COR-L47 (cell line): ENCODE data around the gene KIAA1586.
"Not testable (repeated sequence)": the region's sequence is repeated elsewhere in the genome, so short reads cannot be mapped to it uniquely, and the experiment has no call there.

Experiments
- DNase-seq: peaks from one replicate; lab custom pipeline; 2025; lab: John Stamatoyannopoulos, UW

Gene KIAA1586

GRCh38 chr6:57047257-57047585, 728 bp downstream of the KIAA1586 start:
- DNase-seq: not testable (repeated sequence)

DNA sequence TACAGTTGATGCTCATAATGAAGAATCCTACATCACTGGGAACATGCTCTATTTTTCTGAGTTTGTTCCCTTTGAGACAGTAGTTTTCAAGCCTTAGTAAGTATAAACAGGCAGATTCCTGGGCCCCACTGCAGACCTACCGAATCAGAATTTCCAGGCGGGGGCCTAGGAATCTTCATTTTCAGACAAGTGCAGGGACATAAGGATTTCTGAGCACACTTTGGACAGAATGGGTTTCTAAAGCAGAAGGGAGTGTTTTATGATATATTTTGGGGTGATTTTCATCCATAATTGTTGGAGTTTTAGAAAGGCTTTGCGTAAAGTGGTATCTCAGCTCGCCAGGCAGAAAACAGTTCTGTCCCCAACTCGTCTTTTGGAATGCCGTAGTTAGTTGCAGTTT, 1.4 kb downstream of the KIAA1586 start:
- DNase-seq: not testable (repeated sequence)

- DNase-seq: no peak
Observed at GRCh38 chr6:57048577-57048976, 2.1 kb downstream of the KIAA1586 start.

GRCh38 chr6:57063847-57064246, 17.4 kb downstream of the KIAA1586 start:
- DNase-seq: no peak

DNA sequence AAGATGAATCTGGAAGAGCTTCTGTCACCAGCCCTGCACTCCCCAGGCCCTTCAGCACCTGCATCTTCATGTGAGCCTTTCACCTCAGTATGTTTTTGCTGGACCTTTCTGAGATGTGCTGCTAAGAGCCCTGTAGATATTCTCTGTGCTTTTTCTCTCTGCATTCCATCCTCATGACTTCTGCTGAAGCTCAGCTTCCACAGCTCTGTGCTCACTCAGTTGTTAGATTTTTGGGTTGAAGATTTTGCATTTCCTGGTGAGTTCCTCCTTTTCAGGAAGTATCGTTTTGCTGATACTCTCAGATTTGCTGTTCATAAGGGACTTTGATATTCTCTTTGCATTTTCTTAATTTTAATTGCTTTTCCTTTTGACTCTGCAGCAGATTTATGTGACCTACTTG, 18.3 kb downstream of the KIAA1586 start:
- no peak for DNase-seq

DNA sequence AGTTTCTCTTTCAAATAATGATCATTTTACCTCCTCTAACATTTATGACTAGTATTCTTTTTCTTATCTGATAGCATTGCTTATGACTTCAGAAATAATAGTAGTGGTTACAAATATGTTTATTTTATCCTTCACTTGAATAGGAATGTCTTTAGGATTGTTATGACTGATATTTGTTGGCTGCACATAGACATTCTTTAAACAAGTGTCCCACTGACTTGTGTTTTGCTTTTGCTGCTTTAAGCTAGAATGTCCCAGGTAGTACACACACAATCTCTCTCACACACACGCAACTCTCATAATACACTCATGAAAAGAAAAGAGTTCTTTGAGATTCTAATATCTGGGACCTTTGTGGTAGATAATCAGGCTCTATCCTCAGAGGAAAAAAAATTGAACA, 21.6 kb downstream of the KIAA1586 start:
- no peak for DNase-seq

DNA sequence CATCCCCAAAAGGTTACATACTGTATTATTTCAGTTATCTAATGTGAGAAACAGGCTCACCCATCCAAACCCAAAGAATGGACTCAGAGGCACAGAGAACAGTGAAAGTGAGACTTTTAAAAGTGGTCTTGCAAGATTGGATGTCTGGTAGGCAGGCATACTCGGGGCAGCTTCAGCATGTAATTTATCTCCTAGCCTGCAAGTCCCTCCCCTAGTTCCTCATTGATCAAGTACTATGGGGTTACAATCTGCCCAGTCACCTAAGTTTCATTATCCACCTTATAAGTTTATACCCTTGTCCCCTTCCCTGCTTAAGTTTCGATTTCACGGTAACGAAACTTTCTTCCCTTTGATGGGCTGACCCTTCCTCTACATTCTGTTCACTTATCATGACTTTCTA, 22.7 kb downstream of the KIAA1586 start:
- DNase-seq: no peak

DNA sequence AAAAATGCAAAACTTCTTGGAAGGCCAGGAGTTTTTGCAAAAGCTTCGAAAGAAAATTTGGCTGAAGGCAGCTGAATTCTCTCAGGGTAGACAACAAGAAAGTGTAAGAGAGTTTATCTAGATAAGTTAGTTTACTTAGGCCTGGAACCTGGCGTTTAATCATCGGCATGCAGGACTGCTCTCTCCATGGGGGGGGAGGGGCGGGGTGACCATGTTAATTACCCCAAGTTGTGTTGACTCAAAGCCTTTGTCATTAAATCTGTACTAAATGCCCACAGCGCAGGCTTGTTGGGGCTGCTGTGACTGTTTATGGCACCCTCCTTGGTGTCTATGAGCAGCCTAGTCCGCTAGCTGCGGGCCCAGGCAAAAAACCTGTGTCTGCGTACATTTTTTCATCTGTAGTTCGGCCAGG, 23.4 kb downstream of the KIAA1586 start:
- DNase-seq: no peak

GRCh38 chr6:57072108-57072507, 25.6 kb downstream of the KIAA1586 start:
- DNase-seq: no peak

- no peak for DNase-seq
Observed at GRCh38 chr6:57074383-57074782, 27.9 kb downstream of the KIAA1586 start.

DNA sequence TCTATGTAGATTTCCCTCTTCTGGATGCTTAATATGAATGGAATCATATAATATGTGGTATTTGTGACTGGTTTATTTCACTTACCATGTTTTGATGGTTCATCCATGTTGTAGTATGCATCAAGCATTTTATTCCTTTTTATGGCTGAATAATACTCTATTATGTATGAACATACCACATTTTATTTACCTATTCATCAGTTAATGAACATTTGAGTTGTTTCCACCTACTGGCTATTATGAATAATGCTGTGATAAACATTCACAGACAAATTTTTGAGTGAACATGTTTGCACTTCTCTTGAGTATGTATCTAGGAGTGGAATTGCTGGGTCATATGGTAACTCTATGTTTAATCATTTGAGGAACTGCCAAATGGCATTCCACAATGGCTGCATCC, 28.6 kb downstream of the KIAA1586 start:
- no peak for DNase-seq

GRCh38 chr6:57078531-57079207, 32.2 kb downstream of the KIAA1586 start:
- DNase-seq: no peak

DNA sequence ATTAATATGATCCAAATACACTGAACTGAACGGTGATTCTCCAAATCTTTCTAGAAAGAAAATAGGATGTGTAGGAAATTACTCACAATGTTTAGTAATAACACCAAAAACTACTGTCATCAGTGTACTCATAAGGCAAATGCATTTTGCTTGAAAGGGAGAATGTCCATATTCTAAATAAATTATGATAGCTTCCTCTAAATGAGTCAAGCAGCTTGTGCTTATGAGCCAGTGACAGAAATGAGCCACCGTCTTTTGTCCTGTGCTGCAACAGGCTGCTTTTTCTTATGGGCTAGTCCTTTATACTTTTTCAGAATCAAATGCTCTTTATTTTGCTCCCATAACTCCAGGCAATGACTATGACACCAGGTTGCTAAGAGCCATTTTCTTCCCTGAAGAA, 39.0 kb downstream of the KIAA1586 start:
- no peak for DNase-seq

DNA sequence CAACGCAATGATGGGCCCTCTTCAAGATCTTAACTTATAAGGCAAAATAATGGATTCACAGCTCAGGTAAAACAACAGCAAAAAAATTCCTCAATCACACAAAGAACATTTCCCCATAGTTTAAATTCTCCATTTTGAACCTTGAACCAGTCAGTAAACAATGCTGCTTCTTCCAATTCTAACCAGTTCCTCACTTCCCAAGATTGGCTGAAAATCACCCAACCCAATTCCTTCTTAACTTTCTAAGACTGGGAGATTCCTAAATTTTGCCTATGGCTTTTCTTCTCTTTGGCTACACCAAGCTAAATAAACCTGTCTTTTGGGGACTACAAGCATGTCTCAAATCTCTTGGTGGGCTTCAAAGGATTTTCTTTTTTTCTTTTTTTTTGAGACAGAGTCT, 40.4 kb downstream of the KIAA1586 start:
- no peak for DNase-seq

- DNase-seq: no peak
Observed at GRCh38 chr6:57087916-57088315, 41.4 kb downstream of the KIAA1586 start.

- peak; percentile 26 for DNase-seq
Observed at GRCh38 chr6:57089265-57089664, 42.8 kb downstream of the KIAA1586 start.

DNA sequence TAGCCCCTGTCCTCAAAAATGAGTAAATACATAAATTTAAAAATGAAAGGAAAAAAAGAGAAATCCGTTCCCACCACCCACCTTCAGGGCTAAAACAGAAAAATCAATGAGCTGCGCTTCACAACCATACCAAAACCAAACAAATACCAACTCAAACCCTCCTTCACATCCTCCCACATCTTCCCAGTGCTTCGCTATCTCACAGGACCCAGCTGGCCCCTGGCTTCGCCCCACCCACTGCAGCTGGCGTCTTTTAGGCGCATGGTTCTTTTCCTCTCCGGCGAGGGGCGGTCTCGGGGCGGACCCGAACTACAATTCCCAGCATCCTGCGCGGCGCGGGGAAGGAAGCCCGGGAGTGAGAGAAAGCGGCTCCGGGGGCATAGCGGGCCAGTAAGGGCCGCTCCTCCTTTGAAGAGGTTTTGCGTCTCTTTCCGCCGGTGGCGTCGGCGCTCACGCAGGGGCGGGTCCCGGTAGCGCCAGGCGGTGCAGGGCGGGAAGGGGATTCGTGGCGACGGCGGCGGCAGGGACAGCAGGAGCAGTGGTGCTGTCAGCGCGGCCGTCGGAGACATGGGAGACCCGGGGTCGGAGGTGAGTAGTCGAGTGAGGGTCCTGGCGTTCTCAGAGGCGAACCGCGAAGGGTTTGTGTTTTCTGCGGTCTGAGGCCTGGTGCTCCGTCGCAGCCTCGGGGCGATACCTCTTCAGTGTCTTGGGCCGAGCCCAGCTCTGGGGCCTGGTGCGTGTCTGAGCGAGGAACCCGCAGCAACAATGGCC, 43.4 kb downstream of the KIAA1586 start, which contains the start of gene ZNF451:
ZNF451 (plus strand) TSS at position 502 of the 771 bp plus-strand sequence; CDS start at position 568, 66 bp downstream.
- peak; percentile 97 for DNase-seq

DNA sequence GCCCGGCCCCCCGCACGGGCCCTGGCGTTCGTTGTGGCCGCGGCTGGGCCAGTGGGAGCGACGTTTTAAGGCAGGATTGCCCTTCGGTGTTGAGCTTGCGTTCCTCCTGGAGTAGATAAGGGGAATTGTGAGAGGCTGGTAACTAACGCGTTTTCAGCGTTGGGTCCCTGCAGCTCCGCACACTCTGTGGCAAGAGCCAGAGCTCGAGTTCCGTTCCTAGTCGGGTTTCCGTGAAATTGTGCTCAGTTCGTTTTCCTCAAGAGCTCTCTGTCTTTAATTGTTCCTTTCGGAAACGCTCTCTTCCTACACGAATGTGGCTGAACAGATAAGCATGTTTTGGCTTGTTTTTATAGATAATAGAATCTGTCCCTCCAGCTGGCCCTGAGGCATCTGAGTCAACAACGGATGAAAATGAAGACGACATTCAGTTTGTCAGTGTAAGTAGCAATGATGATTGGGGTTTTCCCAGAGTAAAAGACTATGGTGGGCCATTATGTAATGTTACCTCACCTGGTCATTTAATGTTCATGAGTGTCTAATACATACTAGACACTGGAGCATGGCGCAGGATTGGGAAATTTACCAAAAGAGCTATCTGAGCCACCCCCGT, 44.1 kb downstream of the KIAA1586 start:
- not testable (repeated sequence) for DNase-seq

DNA sequence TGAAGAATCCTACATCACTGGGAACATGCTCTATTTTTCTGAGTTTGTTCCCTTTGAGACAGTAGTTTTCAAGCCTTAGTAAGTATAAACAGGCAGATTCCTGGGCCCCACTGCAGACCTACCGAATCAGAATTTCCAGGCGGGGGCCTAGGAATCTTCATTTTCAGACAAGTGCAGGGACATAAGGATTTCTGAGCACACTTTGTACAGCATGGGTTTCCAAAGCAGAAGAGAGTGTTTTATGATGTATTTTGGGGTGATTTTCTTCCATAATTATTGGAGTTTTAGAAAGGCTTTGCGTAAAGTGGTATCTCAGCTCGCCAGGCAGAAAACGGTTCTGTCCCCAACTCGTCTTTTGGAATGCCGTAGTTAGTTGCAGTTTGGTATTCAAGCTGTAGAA, 44.9 kb downstream of the KIAA1586 start:
- DNase-seq: not testable (repeated sequence)

GRCh38 chr6:57094689-57095088, 48.2 kb downstream of the KIAA1586 start:
- DNase-seq: no peak

GRCh38 chr6:57097596-57097995, 51.1 kb downstream of the KIAA1586 start:
- DNase-seq: no peak

- DNase-seq: no peak
Observed at GRCh38 chr6:57102976-57103375, 56.5 kb downstream of the KIAA1586 start.

DNA sequence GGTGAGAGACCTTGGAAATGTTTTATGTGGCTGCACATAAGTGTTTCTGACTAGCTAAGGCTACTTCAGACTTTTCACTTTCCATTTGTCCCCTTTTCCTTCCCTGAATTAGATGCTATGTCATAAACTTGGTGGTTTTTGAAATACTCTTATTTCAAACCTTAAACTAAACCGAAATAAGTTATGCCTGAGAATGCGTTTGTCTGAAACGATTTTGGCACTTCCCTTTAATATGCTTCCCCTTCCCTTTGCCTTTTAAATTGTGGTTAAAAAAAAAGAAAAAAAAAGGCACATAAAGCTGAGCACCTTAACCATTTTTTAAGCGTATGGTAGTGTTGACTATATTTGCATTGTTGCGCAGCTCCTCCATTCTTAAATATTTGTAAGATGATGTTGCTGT, 57.8 kb downstream of the KIAA1586 start:
- DNase-seq: no peak
